ENCODE measurements around the gene MTARC1.

GRCh38 chr1:220742520-220742919 lies 44.2 kb upstream of the MTARC1 start:
- TF ChIP-seq POLR2AphosphoS5 (IDR thresholded peaks at IDR 0.05; ENCODE audit: insufficient read depth in 1 of 2, low read depth in 1 of 2): no peak
- TF ChIP-seq, protein P1, sequence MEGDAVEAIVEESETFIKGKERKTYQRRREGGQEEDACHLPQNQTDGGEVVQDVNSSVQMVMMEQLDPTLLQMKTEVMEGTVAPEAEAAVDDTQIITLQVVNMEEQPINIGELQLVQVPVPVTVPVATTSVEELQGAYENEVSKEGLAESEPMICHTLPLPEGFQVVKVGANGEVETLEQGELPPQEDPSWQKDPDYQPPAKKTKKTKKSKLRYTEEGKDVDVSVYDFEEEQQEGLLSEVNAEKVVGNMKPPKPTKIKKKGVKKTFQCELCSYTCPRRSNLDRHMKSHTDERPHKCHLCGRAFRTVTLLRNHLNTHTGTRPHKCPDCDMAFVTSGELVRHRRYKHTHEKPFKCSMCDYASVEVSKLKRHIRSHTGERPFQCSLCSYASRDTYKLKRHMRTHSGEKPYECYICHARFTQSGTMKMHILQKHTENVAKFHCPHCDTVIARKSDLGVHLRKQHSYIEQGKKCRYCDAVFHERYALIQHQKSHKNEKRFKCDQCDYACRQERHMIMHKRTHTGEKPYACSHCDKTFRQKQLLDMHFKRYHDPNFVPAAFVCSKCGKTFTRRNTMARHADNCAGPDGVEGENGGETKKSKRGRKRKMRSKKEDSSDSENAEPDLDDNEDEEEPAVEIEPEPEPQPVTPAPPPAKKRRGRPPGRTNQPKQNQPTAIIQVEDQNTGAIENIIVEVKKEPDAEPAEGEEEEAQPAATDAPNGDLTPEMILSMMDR (IDR thresholded peaks at IDR 0.05): no peak

Data from vagina (tissue), 2 donors.